Stimulated activated CD4-positive, alpha-beta T cell treated with anti-CD3 and anti-CD28 coated beads, TNF-alpha, amount 100 ng/mL, for 48 hours (primary cell): ENCODE measurements around the gene ZCWPW2.

Experiments
- DNase-seq, 3 donors: peaks; one replicate each; pipeline ENCODE4 v3.0.0-alpha.2; 2020; ENCODE audit warnings: low read depth in 3 of 3

The ZCWPW2 gene

DNA sequence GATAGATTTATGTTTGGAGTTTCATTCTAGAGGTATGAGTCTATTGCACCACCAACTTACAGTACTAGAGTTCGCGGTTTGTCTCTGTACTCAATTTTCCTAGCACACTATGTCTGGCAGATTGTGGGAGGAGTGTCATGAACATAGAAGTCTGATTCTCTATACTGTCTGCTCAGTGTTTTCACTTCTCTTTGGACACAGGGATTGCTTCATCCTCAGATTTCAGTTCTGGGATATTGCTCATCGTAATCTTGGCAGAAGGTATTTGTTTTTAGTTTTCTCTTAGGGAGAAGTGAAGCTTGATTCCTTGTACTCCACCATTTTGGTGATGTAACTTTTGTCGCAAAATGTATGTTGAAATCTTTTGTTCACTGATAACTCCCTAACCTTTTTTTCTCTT, 27.9 kb downstream of the ZCWPW2 start:
- DNase-seq: no peak

DNA sequence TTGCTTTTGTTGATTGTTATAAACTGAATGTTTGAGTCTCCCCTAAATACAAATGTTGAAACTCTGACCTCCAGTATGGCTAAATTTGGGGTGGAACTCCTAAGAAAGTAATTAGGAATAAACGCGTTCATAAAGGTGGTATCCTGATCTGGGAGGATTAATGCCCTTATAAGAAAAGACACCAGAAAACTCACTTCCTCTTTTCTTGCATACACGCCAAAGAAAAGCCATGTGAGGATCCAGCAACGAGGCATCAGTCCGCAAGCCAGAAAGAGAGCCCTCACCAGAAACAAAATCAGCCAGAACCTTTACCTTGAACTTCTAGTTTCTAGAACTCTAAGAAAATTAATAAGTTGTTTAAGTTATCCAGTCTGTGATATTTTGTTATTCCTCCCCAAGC, 37.5 kb downstream of the ZCWPW2 start:
- DNase-seq: no peak

DNA sequence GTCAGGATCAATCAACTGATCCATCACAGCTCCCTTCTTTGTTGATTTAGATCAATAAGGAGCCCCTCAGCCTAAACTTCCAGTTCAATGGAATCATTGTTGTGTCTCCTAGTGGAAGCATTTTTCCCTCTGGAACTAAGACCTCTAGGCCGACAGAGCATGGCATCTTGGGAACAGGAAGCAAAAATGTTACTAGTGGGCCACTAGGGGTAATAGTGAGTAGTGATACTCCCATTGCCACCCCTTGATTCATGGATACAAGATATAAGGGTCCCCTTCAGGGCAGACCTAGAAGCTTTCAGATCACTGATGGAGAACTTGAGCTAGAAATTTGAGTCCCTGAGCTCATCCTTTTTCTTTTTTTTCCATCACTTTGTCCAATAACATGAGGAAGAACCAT, 40.5 kb downstream of the ZCWPW2 start:
- DNase-seq: no peak

DNA sequence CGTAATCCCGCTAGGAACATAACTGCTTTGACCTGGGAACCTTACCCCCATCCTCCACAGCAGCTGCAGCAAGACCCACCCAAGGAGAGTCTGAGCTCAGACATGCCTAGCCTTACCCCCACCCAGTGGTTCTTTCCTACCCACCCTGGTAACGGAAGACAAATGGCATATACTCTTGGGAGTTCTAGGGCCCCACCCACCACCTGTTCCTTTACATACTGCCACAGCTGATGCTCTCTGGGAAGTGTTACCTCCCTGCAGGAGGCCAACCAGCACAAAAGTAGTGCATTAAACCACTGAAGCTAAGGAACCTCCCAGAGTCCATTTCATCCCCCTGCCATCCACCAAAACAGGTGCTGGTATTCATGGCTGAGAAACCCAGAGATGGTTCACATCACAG, 50.7 kb downstream of the ZCWPW2 start:
- DNase-seq: no peak

DNA sequence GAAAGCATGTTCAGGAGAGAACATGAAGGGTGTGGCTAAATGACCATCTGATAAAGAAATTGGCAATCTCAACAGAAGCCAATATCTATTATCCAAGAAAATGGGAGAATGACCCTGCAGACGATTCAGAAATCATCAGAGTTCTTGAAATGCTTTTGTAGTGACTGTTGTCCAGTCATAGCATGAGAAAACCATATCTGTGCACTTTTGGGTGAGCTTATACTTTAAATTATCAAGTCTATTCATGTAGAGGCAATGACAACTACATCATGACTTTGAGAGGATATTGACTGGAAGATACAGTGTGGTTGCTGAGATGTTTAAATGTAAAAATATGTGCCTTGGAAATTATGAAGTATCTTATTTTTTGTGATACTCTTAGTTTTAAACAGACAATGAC, 57.7 kb downstream of the ZCWPW2 start:
- DNase-seq: no peak

DNA sequence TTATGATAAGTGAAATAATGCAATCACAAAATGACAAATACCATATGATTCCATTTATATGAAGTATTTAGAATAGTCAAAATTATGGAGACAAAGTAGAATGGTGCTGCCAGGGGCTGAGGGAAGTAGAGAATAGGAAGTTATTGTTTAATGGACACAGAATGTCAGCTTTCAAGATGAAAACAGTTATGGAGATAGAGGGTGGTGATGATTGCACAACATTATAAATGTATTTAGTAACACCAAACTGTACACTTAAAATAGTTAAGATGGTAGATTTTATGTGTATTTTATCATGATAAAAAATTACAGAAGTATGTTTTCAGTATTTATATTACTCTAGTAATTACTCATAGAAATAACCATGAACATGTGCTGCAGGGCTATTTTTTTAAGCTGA, 100.9 kb downstream of the ZCWPW2 start:
- DNase-seq: no peak

DNA sequence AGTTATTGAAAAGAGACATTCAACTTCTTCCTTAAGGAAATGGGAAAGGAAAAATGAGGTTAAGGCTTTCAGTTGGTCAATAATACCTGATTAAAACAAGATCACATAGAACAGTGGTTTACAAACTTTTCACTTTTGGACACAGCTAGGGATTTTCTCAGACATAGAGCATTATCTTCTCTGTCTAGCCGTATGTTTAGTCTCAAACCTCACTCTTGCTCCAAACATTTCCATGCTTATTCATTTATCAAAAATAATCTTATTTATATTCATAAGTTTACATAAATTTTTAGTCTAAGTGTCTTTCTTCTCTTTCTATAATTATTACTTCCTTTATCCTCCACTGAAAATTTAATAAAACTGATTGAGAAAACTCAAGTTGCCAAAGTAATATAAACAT, 114.3 kb downstream of the ZCWPW2 start:
- DNase-seq: no peak

DNA sequence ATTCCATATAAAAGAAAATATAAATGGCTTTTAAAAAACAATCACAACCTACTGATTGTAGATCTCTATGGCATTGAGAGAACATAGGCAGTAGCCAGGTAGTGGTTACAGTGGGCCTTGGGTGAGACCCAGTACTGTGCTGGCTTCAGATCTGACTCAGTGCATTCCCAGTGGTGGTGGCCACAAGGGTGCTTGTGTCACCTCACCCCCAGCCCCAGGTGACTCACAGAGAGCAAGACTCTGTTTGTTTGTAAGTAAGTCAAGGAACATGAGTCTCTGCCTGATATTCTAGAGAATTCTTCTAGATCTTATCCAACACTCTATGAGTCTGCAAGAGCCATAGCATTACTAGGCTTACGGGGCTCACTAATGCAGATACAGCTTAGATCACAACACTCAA, 118.9 kb downstream of the ZCWPW2 start:
- no peak for DNase-seq

DNA sequence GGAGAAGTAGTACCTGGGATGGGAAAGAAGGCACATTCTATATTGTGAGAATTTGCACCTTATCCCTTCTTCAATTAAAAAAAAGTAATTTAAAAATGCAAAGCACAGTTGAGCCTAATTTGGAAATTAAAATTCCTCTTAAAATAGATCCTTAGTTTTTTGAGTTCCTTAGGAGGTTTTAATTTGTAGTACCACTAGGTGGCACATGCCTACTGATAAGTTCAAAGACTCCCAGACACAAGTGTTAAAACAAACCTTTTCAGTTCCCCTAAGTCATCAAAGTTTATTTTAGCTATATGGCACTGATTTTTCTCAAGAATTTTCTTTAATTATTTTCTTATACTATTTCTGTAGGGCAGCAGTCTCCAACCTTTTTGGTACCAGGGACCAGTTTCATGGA, 127.7 kb downstream of the ZCWPW2 start:
- no peak for DNase-seq

DNA sequence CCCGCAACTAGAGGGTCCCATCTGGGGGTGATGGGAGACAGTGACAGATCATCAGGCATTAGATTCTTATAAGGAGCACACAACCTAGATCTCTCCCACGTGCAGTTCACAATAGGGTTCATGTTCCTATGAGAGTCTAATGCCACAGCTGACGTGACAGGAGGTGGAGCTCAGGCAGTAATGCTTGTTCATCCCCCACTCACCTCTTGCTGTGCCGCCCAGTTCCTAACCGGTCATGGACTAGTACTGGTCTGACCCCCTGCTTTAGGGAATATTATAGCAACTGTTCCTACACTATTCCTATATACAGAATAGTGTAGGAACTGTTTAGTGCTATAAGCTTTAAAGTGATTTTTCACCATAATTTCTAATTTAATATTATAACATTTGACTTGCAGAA, 128.2 kb downstream of the ZCWPW2 start:
- no peak for DNase-seq

DNA sequence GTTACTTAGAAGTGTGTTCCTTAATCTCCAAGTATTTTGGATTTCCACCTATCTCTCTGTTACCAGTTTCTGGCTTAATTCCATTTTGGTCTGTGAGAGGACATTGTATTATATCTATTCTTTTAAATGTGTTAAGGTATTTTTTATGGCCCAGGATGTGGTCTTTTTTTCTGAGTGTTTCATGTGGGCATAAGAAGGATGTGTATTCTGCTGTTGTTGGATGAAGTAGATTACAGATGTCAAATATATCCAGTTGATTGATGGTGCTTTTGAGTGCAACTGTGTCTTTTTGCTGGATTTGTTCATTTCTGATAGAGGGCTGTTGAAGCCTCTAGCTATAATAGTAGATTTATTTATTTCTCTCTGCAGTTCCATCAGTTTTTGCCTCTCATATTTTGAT, 136.6 kb downstream of the ZCWPW2 start:
- DNase-seq: no peak

DNA sequence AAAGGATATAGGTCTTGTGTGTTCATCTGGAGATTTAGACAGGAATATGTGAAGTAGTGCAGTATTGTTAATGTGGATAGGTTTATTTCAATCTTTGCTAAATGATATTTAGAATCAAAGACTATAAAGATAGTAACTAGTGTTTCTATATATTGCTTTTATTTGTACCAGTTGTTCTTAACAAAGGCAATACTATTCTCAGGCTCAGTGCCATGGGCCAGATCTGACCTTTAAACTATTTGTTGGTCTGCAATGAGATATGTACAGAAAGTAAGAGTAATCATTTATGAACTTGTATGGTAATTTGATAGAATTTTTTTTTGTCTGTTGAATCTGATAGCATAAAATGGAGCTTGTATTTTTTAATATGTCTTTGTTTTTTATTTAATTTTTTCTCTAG, 146.8 kb downstream of the ZCWPW2 start:
- no peak for DNase-seq

DNA sequence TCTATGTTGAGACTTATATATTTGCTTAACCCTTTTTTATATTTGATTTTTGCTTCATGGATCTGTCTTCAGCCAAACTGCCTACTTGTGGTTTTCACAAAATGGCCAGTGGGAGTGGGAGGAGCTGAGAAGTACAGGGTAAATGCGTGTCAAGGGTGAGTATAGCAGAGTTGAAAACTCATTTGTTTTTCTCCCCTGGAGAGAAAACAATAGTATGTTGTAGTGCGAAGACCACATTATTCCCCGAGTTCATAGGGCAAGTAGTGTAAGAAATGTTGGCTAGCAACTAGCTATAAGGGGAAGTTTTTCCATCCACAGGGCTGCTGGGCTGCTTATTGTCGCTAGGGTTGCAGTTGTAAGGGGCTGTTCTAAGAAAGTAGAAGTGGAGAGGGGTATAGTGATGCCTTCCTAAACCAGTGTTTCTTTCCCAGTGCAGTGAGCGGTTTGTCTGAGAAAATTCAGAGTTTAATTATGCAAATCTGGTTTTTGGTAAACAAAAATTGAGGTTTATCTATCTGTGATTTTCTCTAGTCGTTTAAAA, 153.9 kb downstream of the ZCWPW2 start:
- no peak for DNase-seq

DNA sequence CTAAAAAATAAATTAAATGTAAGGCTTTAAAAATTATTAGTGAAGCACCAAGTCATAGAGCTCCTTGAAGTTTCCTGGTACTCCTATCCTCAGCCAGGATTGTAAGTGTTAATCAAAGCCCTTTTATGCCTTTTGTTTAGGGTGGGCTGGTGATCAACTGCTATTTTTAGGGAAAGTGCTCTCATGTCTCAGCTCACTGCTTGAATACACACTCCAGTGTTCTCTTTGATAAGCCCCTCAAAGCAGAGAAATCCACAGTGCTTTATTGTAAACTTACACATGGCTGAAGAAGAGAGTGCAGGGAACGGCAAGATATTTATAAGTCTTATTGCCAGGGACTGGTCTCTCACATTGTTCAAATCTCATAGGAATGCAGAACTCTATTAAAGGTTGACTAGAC, 156.5 kb downstream of the ZCWPW2 start:
- no peak for DNase-seq

DNA sequence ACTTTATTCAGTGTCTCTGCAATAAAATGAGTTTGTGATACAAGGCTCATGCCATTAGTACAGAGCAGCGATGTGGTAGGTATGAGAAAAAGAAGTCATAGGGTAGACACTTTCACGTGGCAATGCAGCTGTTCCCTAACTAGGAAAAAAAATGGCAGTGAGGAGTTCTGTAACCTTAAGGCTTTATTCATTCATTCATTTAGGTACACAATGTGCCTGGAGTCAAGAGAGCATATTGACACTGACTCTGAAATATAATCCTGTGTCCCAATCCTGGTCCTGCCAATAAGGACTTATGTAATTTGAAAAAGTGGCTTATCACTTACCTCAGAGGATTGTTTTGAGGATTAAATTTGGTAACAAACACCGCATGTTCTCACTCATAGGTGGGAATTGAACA, 173.1 kb downstream of the ZCWPW2 start:
- DNase-seq: no peak

DNA sequence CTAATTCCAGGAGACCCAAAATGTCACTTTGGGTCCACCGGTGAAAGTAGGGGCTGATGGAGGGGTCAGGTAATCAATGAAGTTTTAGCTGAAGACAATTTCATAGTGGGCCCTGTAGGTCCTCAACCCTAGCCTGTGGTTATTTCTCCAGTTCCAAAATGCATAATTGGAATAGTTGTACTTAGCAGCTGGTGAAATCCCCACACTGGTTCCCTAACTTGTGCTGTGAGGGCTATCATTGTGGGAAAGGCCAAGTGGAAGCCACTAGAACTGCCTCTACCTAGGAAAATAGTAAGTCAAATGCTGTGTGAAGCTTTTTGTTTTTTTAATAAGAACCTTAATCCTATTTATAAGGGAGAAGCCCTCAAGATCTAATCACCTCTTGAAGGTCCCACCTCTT, 193.8 kb downstream of the ZCWPW2 start:
- no peak for DNase-seq

DNA sequence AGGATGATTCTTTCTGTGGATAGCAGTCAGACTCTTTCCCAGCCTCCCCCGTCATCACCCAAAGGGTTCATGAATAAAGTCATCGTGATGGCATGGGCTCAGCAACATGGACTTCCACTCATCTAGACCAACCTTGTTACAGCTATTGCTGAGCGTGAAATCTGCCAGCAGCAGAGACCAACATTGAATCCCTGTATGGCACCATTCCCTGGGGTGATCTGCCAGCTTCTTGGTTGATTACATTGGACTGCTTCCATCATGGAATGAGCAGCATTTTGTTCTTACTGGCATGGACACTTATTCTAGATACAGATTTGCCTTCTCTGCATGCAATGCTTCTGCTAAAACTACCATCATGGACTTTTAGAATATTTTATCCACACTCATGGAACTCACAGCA, 195.7 kb downstream of the ZCWPW2 start:
- no peak for DNase-seq

DNA sequence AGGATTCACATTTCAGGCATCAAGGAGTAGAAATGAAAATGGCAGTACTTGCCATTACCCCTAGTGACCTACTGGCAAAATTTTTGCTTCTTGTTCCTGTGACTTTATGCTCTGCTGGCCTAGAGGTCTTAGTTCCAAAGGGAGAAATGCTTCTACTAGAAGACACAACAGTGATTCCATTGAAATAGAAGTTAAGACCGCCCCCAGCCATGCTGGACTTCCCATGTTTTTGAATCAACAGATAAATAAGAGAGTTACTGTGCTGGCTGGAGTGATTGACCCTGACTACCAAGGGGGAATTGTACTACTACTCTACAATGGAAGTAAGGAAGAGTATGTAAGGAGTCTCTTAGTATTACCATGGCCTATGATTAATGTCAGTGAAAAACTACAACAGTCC, 196.3 kb downstream of the ZCWPW2 start:
- no peak for DNase-seq

DNA sequence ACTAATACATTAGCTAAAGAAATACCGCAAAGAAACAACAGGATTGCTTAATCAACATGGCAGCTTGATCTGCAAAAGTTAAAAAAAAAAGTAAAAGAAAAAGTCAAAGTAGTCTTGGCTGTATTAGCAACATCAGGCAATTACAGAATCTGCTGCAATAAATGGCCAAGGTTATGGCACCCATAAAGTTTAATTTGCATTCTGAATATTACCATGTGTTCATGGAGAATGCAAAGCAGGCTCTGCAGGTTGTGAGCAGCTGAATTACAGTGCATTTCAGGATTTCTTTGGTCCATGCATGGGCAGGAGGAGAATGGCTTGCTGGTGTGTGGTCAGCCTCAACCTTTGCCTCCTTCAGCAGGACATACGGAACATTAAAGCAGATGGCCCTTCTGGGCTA, 199.2 kb downstream of the ZCWPW2 start:
- no peak for DNase-seq

DNA sequence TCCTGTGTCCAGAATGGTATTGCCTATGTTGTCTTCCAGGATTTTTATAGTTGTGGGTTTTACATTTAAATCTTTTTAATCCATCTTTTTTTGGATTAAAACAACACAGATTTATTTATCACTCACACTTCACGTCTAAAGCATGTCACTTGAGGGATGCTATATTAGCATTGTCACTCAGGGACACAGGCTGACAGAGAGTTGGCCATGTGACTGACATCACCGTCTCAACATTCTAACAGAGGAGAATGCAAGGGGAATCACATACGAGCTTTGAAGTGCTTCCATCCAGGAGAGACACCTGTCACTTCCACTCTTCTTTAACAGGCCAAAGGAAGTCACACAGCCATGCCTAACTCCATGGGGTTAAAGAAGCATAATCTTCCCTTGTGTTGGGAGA, 204.7 kb downstream of the ZCWPW2 start:
- DNase-seq: no peak

DNA sequence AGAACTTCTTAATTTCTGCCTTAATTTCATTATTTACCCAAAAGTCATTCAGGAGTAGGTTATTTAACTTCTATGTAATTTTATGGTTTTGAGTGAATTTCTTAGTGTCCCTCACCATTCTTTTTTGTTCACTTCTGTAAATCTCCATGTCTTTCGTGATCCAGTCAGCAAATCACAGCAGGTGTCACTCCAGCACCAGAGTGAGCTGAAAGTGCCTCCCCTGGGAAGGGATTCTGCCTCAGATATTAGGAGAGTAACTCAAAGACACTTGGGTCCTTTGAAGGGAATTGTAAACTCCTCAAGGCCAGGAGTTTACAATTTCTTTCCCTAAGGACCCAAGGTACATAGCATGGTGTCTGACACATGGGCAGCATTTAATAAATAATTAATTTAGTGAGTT, 207.7 kb downstream of the ZCWPW2 start:
- DNase-seq: no peak

DNA sequence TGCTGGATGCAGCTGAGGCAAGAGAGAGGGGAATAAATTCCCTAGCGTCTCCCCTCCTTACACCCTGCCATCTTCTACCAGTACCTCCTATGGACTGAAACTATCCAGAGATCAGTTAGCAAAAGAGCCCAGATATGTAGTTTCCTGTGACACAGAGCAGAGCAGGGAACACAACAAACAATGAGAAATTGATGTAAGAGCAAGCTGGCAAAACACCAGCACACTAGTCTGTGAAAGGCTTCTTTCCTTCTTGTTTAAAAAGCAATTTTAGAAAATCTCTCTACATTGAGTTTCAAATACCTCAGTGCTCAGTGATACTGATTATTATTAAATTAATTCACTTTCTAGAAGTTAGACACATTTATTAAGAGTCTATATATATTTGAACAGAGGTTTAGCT, 215.7 kb downstream of the ZCWPW2 start:
- DNase-seq: no peak

DNA sequence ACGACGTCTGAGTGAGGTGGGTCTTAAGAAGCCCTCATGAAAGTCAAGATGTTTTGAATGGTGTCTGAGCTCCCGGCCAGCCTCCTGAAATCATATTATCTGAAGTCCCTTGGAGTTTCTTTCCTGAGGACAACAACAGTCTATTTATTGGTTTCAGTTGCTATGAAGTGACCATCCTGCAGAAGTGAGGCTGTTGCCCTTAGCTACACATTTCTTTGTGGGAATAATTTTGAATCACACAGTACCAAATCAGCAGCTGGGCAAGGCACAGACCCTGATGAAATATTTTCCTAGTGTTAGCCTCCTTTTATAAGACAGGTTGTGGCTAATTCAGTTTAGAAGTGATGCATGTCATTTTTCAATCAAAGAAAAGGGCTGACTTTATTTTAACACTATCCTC, 220.8 kb downstream of the ZCWPW2 start:
- no peak for DNase-seq

DNA sequence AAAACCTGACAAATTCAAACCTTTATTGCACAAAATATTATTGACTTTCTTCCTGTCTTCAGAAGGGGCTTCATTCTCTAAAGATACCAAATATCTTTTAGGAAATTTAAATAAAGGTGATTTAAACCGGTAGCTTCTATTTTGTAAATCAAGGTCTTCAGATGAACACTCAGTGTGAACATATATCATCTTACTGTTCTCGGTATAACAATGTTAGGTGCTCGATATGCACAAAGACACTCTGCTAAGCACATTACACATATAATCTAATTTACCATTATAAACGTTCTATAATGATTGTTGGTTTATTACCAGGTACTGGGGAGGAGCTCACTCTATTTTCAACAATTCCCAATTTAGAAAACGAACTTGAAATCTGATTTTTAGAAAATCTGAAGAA, 225.5 kb downstream of the ZCWPW2 start:
- no peak for DNase-seq
